Upper lobe of right lung (tissue), 1 donor: ENCODE measurements around the gene MYL3. TPM values are rescaled to one million over a fixed set of nuclear protein-coding genes. Genes with fewer than 3 reads are reported as not detected.
A peak's percentile ranks its signal among the peaks of the same experiment; 100 is the strongest.

ENCODE experiments used
- ATAC-seq: fragments of 200-7000 bp; cut with Tn5 transposase; one replicate; pipeline ENCODE4 v1.9.1; 2020; ENCODE audit warnings: mild to moderate bottlenecking, moderate library complexity
- DNase-seq: peaks from one replicate; pipeline ENCODE4 v3.0.0-alpha.2; 2020
- H3K27ac ChIP-seq: fragments of 200-600 bp; one replicate; pipeline ENCODE4 v1.8.0; 2022
- H3K27me3 ChIP-seq: fragments of 200-600 bp; one replicate; pipeline ENCODE4 v1.8.0; 2022; ENCODE audit warnings: mild to moderate bottlenecking
- H3K36me3 ChIP-seq: fragments of 200-600 bp; one replicate; pipeline ENCODE4 v1.8.0; 2022
- H3K4me1 ChIP-seq: fragments of 200-600 bp; one replicate; pipeline ENCODE4 v1.8.0; 2022
- H3K4me3 ChIP-seq: fragments of 200-600 bp; one replicate; pipeline ENCODE4 v1.8.0; 2022; ENCODE audit warnings: mild to moderate bottlenecking
- H3K9me3 ChIP-seq: fragments of 200-600 bp; one replicate; pipeline ENCODE4 v1.8.0; 2022
- intact Hi-C: fragments of 100-400 bp; cut with DNase I; formaldehyde crosslinking; loops from one replicate; pipeline ENCODE4 v1.11.0; 2022
- total RNA-seq: library from RNA; stranded (reverse); fragmentation: NEBNext Ultra II Directional; extraction: Animal tissue kit (Norgen Biotek cat#: 25700); gene quantifications from one replicate; pipeline ENCODE4 v1.2.1, GENCODE V29; 2021
- TF ChIP-seq, protein P1 (sequence below): fragments of 200-600 bp; IDR thresholded peaks from one replicate; pipeline ENCODE4 v1.8.0; 2022; ENCODE audit warnings: antibody characterized with exemption
- donor health status: DM: no; HTN: yes; CAD: no; lungs with severe emphysema.

Gene MYL3
- total RNA-seq, 1 donor from 2014 or later = 3.8 TPM

DNA sequence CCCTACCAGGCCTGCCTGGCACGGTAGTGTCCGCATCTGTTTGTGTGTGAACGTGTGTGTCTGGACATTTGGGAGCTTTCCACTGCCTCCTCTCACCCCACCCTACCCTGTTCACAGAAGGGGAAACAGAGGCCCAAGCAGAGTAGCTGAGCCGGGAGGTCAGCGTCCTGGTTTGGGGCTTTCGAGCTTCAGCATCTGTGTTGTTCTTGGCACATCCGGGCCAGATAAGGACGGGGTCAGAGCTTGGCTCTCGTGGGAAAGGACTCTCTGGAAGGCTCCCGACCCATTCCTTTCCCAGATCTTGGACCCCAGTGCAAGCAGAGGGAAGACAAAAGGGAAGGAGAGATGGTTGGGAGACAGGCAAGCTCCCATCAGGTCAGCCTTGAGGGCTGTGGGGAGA, 8.0 kb upstream of the MYL3 start:
- Histone ChIP-seq H3K4me1 (peaks cover 39% of the 10 kb centered on the region), H3K27me3 (no peaks in the 10 kb centered on the region), H3K9me3 (no peaks in the 10 kb centered on the region), H3K4me3 (no peak overlapping the region), H3K27ac (no peak overlapping the region), H3K36me3 (no peaks in the 10 kb centered on the region)
- ATAC-seq = no peak
- no peak for DNase-seq
- TF ChIP-seq, protein P1, sequence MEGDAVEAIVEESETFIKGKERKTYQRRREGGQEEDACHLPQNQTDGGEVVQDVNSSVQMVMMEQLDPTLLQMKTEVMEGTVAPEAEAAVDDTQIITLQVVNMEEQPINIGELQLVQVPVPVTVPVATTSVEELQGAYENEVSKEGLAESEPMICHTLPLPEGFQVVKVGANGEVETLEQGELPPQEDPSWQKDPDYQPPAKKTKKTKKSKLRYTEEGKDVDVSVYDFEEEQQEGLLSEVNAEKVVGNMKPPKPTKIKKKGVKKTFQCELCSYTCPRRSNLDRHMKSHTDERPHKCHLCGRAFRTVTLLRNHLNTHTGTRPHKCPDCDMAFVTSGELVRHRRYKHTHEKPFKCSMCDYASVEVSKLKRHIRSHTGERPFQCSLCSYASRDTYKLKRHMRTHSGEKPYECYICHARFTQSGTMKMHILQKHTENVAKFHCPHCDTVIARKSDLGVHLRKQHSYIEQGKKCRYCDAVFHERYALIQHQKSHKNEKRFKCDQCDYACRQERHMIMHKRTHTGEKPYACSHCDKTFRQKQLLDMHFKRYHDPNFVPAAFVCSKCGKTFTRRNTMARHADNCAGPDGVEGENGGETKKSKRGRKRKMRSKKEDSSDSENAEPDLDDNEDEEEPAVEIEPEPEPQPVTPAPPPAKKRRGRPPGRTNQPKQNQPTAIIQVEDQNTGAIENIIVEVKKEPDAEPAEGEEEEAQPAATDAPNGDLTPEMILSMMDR = no peak
- intact Hi-C loops = no loop called here

DNA sequence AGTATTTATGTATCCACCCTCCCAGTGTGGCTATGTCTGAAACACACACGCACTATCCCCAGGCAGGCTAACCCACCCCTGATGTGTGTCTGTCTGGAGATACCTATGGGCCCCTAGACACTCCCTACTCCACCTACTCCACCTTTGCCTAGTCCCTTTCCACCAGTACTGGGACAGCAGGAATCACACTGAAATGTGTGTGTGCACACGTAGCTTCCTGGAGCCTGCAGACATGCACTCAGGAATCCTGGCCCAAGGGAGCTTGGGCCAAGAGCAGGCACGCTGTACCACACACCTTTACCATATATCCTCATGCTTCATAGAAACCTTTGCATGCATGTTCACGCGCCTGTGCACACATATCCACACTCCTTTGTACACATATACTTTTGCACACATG, 7.4 kb upstream of the MYL3 start:
- TF ChIP-seq, protein P1 = no peak
- no peak overlapping the region for H3K4me3 ChIP-seq
- no peaks in the 10 kb centered on the region for H3K9me3 ChIP-seq
- no peak overlapping the region for H3K27ac ChIP-seq
- H3K4me1 ChIP-seq = peaks cover 39% of the 10 kb centered on the region
- no peaks in the 10 kb centered on the region for H3K27me3 ChIP-seq
- ATAC-seq (no peak), DNase-seq (no peak)
- intact Hi-C loops = no loop called here
- H3K36me3 ChIP-seq = no peaks in the 10 kb centered on the region

DNA sequence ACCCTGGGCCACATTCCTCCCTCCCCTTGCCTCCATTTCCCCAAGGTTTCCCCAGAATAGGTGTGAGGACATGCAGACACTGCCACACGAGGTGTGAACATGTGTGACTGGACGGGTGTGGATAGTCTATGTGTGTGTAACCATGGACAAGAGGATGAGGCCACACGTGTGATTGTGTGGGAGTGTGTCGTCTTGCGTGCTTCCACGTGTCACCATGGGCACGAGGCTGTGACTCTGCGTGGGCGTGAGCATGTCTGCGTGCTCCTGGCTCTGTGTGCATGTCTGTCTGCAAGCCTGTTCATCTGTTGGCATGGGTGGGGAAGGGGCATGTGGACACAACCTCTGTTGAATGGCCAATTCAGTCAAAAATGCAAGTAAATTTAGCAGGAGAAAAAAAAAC, 6.2 kb upstream of the MYL3 start:
- no peaks in the 10 kb centered on the region for H3K36me3 ChIP-seq
- H3K9me3 ChIP-seq = no peaks in the 10 kb centered on the region
- peaks cover 50% of the 10 kb centered on the region for H3K4me1 ChIP-seq
- peak overlapping the region; percentile 7 for H3K27ac ChIP-seq
- TF ChIP-seq, protein P1 = no peak
- DNase-seq (no peak), ATAC-seq (no peak)
- H3K4me3 ChIP-seq = no peak overlapping the region
- no peaks in the 10 kb centered on the region for H3K27me3 ChIP-seq
- intact Hi-C loops = no loop called here

DNA sequence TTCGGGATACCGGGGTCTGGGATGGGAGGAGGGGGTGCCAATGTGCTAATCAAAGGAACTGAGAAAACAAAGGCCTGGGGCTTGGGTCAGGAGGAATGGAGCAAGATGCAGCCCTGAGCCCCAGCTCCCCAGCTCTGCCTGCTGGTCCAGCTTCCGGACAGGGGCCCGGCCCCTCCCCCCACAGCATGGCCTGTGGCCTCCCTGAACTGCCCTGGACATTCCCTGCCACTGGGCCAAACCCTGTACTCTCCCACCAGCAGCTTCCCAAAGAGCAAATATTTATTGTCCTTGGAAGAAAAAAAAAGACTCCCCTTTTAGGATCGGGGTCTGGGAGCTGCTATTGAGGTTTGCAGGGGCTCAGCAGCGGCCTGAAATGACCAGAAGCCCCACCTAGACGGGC, 5.7 kb upstream of the MYL3 start:
- intact Hi-C loops = no loop called here
- Histone ChIP-seq H3K4me1 (peaks cover 46% of the 10 kb centered on the region), H3K27me3 (no peaks in the 10 kb centered on the region)

DNA sequence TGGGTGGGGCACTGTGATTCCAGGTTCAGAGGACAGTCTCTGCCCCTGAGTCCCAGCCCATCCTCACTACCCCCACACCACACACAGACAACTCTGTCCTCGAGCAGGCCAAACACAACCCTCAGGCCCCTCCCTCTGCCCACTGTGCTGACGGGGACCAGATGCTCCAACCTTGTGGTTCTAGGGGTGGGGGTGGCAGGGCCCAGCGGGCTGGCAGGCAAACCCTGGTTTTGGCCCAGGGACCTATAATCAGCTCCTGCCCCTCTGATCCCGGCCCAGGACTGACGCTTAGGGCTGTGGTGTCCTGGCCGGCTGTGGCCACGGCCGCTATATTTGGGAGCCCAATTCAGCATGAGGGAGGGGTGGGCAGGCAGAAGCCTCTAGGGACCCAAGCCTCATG, 5.0 kb upstream of the MYL3 start:
- Histone ChIP-seq H3K27ac (peak overlapping the region; percentile 63), H3K4me3 (no peak overlapping the region), H3K9me3 (no peaks in the 10 kb centered on the region), H3K4me1 (peaks cover 41% of the 10 kb centered on the region), H3K36me3 (no peaks in the 10 kb centered on the region), H3K27me3 (no peaks in the 10 kb centered on the region)
- TF ChIP-seq, protein P1 = no peak
- intact Hi-C loops = no loop called here
- DNase-seq (no peak), ATAC-seq (no peak)

More for the DNA sequence above, 5.7 kb upstream of the MYL3 start:
- Histone ChIP-seq H3K27ac (peak overlapping the region; percentile 7), H3K4me3 (no peak overlapping the region), H3K36me3 (no peaks in the 10 kb centered on the region), H3K9me3 (no peaks in the 10 kb centered on the region)
- DNase-seq (no peak), ATAC-seq (no peak)
- TF ChIP-seq, protein P1 = no peak

DNA sequence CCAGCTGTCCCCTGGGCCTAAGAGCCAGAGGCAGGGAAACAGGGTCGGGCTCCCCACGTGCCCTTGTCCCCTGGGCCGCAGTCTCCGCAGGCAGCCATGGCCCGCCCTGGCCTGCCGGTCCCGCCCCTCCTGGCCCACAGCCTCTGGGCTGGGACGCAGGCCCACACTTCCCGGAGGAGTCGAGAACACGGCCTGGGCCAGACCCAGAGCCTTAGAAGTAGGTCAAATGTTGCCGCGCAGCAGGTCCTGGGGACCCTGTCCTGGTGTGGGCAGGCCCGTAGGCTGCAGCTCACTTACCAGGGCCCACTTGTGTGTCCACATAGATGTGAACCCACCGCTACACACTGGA, 4.3 kb upstream of the MYL3 start:
- DNase-seq = peak; percentile 89
- no peaks in the 10 kb centered on the region for H3K36me3 ChIP-seq
- peak overlapping the region; percentile 63 for H3K27ac ChIP-seq
- intact Hi-C loops = no loop called here
- no peaks in the 10 kb centered on the region for H3K9me3 ChIP-seq
- H3K27me3 ChIP-seq = no peaks in the 10 kb centered on the region
- ATAC-seq = peak; percentile 84
- H3K4me1 ChIP-seq = peaks cover 41% of the 10 kb centered on the region
- TF ChIP-seq, protein P1 = no peak
- H3K4me3 ChIP-seq = no peak overlapping the region
